ENCODE data around the gene INSR. TPM values are rescaled to one million over a fixed set of nuclear protein-coding genes. Genes with fewer than 3 reads are reported as not detected.

The INSR gene
- total and polyA plus RNA-seq, 2 experiments from 2014 or later: 19.2 to 52.1 TPM

DNA sequence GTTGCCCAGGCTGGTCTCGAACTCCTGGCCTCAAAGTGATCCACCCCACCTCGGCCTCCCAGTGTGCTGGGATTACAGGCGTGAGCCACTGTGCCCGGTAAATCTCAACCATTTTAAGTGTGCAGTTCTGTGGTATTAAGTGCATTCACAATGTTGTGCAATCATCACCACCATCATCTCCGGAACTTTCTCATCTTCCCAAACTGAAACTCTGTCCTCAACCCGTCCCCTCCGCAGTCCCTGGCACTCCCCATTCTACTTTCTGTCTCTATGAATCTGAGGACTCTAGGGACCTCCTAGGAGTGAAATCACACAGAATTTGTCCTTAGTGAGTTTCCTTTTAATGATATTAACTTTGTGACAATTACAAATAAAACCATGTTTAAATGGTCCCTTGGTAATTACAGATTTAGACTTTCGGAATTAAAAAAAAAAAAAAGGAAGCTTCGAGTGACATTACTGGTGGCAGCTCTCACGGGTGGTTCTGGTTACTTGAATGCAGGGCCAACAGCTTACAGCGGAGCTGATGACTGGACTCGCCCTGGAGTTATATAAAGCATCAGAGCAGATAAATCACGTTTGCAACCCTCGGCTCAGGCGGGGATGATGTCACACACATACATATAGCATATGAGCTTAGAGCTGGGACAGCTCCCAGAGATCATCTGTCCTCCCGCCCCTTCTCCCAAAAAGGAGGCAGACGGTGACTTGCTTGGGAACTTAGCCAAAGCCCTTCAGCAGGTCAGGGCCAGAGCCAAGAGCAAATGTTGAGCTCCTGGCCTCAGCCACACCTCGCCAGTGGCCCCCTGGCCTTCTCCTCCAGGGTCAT, 134.9 kb downstream of the INSR start:
- H4K20me1 ChIP-seq (replicated peaks; ENCODE audit: insufficient read depth): no peaks in the 10 kb centered on the region
- H3F3A ChIP-seq (replicated peaks; ENCODE audit: low read depth): no peaks in the 10 kb centered on the region
- H3K4me3 Mint-ChIP-seq: no peak overlapping the region
- no peak overlapping the region for H3K4me3 ChIP-seq
- H3K4me2 ChIP-seq: no peak overlapping the region
- DNase-seq (ENCODE audit: low spot score) (no peak), ATAC-seq (no peak)
- H3K4me1 Mint-ChIP-seq: no peaks in the 10 kb centered on the region
- H3K79me2 ChIP-seq (replicated peaks; ENCODE audit: insufficient read depth): no peaks in the 10 kb centered on the region
- peaks cover 4% of the 10 kb centered on the region; the same call in 1 of the 2 replicates for H3K9me2 ChIP-seq (ENCODE audit: insufficient read depth)
- no peak overlapping the region for H3K27ac ChIP-seq (ENCODE audit: low read depth)
- TF ChIP-seq NANOG (IDR thresholded peaks at IDR 0.05; ENCODE audit: borderline replicate concordance) (no peak), EZH2phosphoT487 (IDR thresholded peaks at IDR 0.05; ENCODE audit: unreplicated experiment) (no peak), JUNB (IDR thresholded peaks at IDR 0.05; ENCODE audit: unreplicated experiment) (no peak), ZNF331 (CRISPR knock-in tag; IDR thresholded peaks at IDR 0.05; ENCODE audit: low read depth) (no peak), STAT1 (IDR thresholded peaks at IDR 0.05; ENCODE audit: unreplicated experiment) (no peak), EZH2 (IDR thresholded peaks at IDR 0.05; ENCODE audit: low read depth, unreplicated experiment) (no peak), POLR2AphosphoS5 (IDR thresholded peaks at IDR 0.05; ENCODE audit: low read depth) (no peak), ZNF114 (CRISPR knock-in tag; IDR thresholded peaks at IDR 0.05) (no peak), CREB1 (CRISPR knock-in tag; IDR thresholded peaks at IDR 0.05; ENCODE audit: low read depth) (no peak)
- TF ChIP-seq, protein P1, sequence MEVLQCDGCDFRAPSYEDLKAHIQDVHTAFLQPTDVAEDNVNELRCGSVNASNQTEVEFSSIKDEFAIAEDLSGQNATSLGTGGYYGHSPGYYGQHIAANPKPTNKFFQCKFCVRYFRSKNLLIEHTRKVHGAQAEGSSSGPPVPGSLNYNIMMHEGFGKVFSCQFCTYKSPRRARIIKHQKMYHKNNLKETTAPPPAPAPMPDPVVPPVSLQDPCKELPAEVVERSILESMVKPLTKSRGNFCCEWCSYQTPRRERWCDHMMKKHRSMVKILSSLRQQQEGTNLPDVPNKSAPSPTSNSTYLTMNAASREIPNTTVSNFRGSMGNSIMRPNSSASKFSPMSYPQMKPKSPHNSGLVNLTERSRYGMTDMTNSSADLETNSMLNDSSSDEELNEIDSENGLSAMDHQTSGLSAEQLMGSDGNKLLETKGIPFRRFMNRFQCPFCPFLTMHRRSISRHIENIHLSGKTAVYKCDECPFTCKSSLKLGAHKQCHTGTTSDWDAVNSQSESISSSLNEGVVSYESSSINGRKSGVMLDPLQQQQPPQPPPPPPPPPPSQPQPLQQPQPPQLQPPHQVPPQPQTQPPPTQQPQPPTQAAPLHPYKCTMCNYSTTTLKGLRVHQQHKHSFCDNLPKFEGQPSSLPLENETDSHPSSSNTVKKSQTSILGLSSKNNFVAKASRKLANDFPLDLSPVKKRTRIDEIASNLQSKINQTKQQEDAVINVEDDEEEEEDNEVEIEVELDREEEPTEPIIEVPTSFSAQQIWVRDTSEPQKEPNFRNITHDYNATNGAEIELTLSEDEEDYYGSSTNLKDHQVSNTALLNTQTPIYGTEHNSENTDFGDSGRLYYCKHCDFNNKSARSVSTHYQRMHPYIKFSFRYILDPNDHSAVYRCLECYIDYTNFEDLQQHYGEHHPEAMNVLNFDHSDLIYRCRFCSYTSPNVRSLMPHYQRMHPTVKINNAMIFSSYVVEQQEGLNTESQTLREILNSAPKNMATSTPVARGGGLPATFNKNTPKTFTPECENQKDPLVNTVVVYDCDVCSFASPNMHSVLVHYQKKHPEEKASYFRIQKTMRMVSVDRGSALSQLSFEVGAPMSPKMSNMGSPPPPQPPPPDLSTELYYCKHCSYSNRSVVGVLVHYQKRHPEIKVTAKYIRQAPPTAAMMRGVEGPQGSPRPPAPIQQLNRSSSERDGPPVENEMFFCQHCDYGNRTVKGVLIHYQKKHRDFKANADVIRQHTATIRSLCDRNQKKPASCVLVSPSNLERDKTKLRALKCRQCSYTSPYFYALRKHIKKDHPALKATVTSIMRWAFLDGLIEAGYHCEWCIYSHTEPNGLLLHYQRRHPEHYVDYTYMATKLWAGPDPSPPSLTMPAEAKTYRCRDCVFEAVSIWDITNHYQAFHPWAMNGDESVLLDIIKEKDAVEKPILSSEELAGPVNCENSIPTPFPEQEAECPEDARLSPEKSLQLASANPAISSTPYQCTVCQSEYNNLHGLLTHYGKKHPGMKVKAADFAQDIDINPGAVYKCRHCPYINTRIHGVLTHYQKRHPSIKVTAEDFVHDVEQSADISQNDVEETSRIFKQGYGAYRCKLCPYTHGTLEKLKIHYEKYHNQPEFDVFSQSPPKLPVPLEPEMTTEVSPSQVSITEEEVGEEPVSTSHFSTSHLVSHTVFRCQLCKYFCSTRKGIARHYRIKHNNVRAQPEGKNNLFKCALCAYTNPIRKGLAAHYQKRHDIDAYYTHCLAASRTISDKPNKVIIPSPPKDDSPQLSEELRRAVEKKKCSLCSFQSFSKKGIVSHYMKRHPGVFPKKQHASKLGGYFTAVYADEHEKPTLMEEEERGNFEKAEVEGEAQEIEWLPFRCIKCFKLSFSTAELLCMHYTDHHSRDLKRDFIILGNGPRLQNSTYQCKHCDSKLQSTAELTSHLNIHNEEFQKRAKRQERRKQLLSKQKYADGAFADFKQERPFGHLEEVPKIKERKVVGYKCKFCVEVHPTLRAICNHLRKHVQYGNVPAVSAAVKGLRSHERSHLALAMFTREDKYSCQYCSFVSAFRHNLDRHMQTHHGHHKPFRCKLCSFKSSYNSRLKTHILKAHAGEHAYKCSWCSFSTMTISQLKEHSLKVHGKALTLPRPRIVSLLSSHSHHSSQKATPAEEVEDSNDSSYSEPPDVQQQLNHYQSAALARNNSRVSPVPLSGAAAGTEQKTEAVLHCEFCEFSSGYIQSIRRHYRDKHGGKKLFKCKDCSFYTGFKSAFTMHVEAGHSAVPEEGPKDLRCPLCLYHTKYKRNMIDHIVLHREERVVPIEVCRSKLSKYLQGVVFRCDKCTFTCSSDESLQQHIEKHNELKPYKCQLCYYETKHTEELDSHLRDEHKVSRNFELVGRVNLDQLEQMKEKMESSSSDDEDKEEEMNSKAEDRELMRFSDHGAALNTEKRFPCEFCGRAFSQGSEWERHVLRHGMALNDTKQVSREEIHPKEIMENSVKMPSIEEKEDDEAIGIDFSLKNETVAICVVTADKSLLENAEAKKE (CRISPR knock-in tag; IDR thresholded peaks at IDR 0.05): no peak
- TF ChIP-seq, protein P2, sequence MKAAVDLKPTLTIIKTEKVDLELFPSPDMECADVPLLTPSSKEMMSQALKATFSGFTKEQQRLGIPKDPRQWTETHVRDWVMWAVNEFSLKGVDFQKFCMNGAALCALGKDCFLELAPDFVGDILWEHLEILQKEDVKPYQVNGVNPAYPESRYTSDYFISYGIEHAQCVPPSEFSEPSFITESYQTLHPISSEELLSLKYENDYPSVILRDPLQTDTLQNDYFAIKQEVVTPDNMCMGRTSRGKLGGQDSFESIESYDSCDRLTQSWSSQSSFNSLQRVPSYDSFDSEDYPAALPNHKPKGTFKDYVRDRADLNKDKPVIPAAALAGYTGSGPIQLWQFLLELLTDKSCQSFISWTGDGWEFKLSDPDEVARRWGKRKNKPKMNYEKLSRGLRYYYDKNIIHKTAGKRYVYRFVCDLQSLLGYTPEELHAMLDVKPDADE (IDR thresholded peaks at IDR 0.05): no peak
- TF ChIP-seq, protein P3, sequence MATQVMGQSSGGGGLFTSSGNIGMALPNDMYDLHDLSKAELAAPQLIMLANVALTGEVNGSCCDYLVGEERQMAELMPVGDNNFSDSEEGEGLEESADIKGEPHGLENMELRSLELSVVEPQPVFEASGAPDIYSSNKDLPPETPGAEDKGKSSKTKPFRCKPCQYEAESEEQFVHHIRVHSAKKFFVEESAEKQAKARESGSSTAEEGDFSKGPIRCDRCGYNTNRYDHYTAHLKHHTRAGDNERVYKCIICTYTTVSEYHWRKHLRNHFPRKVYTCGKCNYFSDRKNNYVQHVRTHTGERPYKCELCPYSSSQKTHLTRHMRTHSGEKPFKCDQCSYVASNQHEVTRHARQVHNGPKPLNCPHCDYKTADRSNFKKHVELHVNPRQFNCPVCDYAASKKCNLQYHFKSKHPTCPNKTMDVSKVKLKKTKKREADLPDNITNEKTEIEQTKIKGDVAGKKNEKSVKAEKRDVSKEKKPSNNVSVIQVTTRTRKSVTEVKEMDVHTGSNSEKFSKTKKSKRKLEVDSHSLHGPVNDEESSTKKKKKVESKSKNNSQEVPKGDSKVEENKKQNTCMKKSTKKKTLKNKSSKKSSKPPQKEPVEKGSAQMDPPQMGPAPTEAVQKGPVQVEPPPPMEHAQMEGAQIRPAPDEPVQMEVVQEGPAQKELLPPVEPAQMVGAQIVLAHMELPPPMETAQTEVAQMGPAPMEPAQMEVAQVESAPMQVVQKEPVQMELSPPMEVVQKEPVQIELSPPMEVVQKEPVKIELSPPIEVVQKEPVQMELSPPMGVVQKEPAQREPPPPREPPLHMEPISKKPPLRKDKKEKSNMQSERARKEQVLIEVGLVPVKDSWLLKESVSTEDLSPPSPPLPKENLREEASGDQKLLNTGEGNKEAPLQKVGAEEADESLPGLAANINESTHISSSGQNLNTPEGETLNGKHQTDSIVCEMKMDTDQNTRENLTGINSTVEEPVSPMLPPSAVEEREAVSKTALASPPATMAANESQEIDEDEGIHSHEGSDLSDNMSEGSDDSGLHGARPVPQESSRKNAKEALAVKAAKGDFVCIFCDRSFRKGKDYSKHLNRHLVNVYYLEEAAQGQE (IDR thresholded peaks at IDR 0.05; ENCODE audit: unreplicated experiment): no peak
- TF ChIP-seq, protein P4, sequence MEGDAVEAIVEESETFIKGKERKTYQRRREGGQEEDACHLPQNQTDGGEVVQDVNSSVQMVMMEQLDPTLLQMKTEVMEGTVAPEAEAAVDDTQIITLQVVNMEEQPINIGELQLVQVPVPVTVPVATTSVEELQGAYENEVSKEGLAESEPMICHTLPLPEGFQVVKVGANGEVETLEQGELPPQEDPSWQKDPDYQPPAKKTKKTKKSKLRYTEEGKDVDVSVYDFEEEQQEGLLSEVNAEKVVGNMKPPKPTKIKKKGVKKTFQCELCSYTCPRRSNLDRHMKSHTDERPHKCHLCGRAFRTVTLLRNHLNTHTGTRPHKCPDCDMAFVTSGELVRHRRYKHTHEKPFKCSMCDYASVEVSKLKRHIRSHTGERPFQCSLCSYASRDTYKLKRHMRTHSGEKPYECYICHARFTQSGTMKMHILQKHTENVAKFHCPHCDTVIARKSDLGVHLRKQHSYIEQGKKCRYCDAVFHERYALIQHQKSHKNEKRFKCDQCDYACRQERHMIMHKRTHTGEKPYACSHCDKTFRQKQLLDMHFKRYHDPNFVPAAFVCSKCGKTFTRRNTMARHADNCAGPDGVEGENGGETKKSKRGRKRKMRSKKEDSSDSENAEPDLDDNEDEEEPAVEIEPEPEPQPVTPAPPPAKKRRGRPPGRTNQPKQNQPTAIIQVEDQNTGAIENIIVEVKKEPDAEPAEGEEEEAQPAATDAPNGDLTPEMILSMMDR (conservative IDR thresholded peaks at IDR 0.05; ENCODE audit: low read depth in 2 of 2): no peak
- H2AFZ ChIP-seq: no peak overlapping the region
- peaks cover 7% of the 10 kb centered on the region; the same call in 1 of the 2 replicates for H3K36me3 ChIP-seq (ENCODE audit: insufficient read depth)
- H3K27me3 Mint-ChIP-seq (ENCODE audit: insufficient read depth, low read depth, poor library complexity): peaks cover 2% of the 10 kb centered on the region
- no peak overlapping the region for H3K27ac Mint-ChIP-seq
- H3K27me3 ChIP-seq (ENCODE audit: insufficient read depth): no peaks in the 10 kb centered on the region
- H3K9me3 Mint-ChIP-seq: no peaks in the 10 kb centered on the region
- H3K4me1 ChIP-seq (ENCODE audit: insufficient read depth): no peaks in the 10 kb centered on the region
- H3K36me3 Mint-ChIP-seq (ENCODE audit: low read depth): peaks cover 28% of the 10 kb centered on the region
